Measurements from ENCODE around the gene RMI2.

DNA sequence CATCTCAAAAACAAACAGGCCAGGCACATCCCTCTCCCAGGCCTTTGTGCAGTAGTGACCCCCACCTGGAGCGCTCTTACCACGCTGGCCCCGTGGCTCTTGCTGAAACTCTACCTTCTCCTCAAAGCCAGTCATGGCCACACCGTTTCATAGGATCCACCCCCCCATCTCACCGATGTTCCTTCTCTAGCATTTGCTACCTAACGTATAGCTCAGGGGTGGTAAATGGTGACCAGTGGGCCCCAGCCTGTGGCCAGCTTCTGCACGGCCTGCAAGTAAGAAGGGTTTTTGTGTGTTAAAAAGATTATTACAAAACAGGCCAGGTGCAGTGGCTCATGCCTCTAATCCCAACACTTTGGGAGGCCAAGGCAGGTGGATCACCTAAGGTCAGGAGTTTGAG is 43.8 kb downstream of the RMI2 start:
- TF ChIP-seq, protein P1, sequence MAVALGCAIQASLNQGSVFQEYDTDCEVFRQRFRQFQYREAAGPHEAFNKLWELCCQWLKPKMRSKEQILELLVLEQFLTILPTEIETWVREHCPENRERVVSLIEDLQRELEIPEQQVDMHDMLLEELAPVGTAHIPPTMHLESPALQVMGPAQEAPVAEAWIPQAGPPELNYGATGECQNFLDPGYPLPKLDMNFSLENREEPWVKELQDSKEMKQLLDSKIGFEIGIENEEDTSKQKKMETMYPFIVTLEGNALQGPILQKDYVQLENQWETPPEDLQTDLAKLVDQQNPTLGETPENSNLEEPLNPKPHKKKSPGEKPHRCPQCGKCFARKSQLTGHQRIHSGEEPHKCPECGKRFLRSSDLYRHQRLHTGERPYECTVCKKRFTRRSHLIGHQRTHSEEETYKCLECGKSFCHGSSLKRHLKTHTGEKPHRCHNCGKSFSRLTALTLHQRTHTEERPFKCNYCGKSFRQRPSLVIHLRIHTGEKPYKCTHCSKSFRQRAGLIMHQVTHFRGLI (CRISPR knock-in tag; IDR thresholded peaks at IDR 0.05) = no peak
- TF ChIP-seq, protein P2, sequence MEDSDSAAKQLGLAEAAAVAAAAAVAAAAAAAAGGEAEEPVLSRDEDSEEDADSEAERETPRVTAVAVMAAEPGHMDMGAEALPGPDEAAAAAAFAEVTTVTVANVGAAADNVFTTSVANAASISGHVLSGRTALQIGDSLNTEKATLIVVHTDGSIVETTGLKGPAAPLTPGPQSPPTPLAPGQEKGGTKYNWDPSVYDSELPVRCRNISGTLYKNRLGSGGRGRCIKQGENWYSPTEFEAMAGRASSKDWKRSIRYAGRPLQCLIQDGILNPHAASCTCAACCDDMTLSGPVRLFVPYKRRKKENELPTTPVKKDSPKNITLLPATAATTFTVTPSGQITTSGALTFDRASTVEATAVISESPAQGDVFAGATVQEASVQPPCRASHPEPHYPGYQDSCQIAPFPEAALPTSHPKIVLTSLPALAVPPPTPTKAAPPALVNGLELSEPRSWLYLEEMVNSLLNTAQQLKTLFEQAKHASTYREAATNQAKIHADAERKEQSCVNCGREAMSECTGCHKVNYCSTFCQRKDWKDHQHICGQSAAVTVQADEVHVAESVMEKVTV (CRISPR knock-in tag; IDR thresholded peaks at IDR 0.05) = no peak
- TF ChIP-seq TCF7L2 (IDR thresholded peaks at IDR 0.05; ENCODE audit: low read depth, low read length) (no peak), GATA2 (CRISPR knock-in tag; IDR thresholded peaks at IDR 0.05) (no peak), EZH2 (IDR thresholded peaks at IDR 0.05; ENCODE audit: borderline replicate concordance, low read depth, low read length) (no peak), SRSF9 (IDR thresholded peaks at IDR 0.05; ENCODE audit: borderline replicate concordance, low read depth, low read length) (no peak), POLR2AphosphoS5 (IDR thresholded peaks at IDR 0.05; ENCODE audit: control insufficient read depth, insufficient read depth, low read depth, low read length) (no peak), GABPA (tag; conservative IDR thresholded peaks at IDR 0.05; ENCODE audit: low read depth) (no peak), ZNF766 (CRISPR knock-in tag; conservative IDR thresholded peaks at IDR 0.05) (no peak), NCOA2 (IDR thresholded peaks at IDR 0.05; ENCODE audit: partially characterized antibody in 2 of 2) (no peak)
- TF ChIP-seq, protein P3, sequence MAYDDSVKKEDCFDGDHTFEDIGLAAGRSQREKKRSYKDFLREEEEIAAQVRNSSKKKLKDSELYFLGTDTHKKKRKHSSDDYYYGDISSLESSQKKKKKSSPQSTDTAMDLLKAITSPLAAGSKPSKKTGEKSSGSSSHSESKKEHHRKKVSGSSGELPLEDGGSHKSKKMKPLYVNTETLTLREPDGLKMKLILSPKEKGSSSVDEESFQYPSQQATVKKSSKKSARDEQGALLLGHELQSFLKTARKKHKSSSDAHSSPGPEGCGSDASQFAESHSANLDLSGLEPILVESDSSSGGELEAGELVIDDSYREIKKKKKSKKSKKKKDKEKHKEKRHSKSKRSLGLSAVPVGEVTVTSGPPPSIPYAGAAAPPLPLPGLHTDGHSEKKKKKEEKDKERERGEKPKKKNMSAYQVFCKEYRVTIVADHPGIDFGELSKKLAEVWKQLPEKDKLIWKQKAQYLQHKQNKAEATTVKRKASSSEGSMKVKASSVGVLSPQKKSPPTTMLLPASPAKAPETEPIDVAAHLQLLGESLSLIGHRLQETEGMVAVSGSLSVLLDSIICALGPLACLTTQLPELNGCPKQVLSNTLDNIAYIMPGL (CRISPR knock-in tag; IDR thresholded peaks at IDR 0.05) = no peak
- TF ChIP-seq, protein P4, sequence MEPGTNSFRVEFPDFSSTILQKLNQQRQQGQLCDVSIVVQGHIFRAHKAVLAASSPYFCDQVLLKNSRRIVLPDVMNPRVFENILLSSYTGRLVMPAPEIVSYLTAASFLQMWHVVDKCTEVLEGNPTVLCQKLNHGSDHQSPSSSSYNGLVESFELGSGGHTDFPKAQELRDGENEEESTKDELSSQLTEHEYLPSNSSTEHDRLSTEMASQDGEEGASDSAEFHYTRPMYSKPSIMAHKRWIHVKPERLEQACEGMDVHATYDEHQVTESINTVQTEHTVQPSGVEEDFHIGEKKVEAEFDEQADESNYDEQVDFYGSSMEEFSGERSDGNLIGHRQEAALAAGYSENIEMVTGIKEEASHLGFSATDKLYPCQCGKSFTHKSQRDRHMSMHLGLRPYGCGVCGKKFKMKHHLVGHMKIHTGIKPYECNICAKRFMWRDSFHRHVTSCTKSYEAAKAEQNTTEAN (CRISPR knock-in tag; IDR thresholded peaks at IDR 0.05) = no peak
